Measurements from ENCODE around the gene PGS1.
"Not testable (repeated sequence)": the region's sequence is repeated elsewhere in the genome, so short reads cannot be mapped to it uniquely, and the experiment has no call there.

The PGS1 gene, protein sequence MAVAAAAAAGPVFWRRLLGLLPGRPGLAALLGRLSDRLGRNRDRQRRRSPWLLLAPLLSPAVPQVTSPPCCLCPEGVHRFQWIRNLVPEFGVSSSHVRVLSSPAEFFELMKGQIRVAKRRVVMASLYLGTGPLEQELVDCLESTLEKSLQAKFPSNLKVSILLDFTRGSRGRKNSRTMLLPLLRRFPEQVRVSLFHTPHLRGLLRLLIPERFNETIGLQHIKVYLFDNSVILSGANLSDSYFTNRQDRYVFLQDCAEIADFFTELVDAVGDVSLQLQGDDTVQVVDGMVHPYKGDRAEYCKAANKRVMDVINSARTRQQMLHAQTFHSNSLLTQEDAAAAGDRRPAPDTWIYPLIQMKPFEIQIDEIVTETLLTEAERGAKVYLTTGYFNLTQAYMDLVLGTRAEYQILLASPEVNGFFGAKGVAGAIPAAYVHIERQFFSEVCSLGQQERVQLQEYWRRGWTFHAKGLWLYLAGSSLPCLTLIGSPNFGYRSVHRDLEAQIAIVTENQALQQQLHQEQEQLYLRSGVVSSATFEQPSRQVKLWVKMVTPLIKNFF

DNA sequence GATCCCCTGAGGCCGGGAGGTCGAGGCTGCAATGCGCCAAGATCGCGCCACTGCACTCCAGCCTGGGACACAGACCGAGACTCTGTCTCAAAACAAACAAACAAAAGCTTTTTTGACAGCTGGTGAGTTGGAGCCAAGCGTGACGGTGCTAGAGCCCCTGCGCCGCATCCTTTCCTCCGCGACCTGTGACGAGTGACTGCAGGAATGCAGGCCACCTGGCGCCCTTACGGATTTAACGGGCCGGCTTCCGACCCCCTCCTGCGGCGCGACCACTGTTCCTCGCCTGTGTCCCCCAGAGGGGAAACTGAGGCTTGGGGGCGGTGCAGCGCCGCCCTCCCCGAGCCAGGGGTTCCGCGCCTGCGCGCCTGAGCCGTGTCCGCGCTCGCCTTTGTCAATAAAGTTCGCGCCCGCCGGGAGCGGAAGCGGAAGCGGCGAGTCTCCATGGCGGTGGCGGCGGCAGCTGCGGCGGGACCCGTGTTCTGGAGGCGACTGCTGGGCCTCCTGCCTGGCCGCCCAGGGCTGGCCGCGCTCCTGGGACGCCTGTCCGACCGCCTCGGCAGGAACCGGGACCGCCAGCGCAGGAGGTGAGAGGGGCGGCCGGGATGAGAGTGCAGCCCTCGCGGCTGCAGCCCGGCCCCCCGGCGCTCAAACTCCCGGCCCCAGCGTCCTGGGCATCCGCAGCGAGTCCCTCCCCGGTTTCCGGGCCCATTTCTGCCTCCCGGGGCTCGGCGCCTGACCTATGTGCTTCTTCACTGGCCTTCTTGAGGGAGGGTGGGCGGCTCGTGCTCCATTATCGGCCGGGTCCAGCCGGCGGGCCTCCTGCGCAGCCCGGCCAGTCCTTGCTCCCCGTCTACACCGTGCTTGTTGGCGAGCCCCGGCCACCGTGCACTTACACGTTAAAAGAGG, at the start of gene PGS1:
PGS1 (plus strand) TSS at position 425 of the 906 bp plus-strand sequence; CDS start at position 442, 17 bp downstream.
- H3K36me3 Mint-ChIP-seq (ENCODE audit: low read depth): peaks cover 20% of the 10 kb centered on the region
- peaks cover 53% of the 10 kb centered on the region for H3K4me1 Mint-ChIP-seq (ENCODE audit: low read depth)
- H3K27me3 Mint-ChIP-seq: no peaks in the 10 kb centered on the region
- H3K27ac Mint-ChIP-seq: peak within 1 kb of the TSS; percentile 96
- peak within 1 kb of the TSS; percentile 98 for H3K4me3 Mint-ChIP-seq
- no peaks in the 10 kb centered on the region for H3K9me3 Mint-ChIP-seq

DNA sequence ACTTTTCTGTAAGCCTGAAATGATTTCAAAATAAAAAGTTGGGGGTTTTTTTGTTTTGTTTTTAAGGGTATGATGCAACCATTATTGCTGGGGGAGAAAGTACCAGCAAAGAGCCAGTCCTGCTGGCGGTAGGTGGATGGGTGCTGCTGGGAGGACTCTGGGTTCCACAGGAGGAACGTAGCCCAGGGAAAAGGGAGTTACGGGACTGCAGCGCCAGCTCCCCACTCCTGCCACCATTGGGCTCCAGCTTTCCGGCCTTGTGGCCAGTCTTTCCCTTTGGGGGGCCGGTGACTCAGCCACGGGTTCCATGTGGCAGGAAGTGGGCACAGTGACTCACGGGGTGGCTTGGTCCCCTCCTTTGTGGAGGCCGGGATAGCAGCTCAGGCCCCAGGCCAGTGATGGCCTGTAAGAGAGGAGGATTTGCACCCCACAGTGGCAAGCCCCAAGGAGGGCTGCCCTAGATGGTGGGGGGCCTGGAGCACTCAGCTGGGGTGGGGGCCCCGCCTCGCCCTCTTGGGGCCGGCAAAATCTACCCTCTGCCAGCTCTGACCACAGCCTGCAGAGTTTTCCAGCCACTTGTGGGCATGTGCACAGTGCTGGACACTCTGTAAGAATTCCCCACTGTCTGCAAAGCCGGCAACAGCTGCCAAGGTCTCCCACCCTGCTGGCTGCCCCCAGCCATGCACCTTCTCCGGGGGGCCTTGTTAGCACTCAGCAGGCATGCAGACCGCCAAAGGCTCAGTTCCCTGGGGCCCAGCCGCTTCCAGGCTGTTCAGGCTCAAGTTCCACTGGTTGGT, 49.0 kb upstream of the PGS1 start:
- Mint-ChIP-seq H3K36me3 (ENCODE audit: low read depth) (no peaks in the 10 kb centered on the region), H3K27ac (peak overlapping the region; percentile 76), H3K4me3 (peak overlapping the region; percentile 17), H3K27me3 (no peaks in the 10 kb centered on the region), H3K9me3 (no peaks in the 10 kb centered on the region), H3K4me1 (ENCODE audit: low read depth) (peaks cover 33% of the 10 kb centered on the region)

GRCh38 chr17:78330570-78331224, 47.8 kb upstream of the PGS1 start:
- no peaks in the 10 kb centered on the region for H3K36me3 Mint-ChIP-seq (ENCODE audit: low read depth)
- no peak overlapping the region for H3K27ac Mint-ChIP-seq
- peaks cover 29% of the 10 kb centered on the region for H3K4me1 Mint-ChIP-seq (ENCODE audit: low read depth)
- H3K9me3 Mint-ChIP-seq: no peaks in the 10 kb centered on the region
- no peaks in the 10 kb centered on the region for H3K27me3 Mint-ChIP-seq
- no peak overlapping the region for H3K4me3 Mint-ChIP-seq

- not testable (repeated sequence) for H3K27me3 Mint-ChIP-seq; H3K4me3 Mint-ChIP-seq; H3K9me3 Mint-ChIP-seq; H3K36me3 Mint-ChIP-seq (ENCODE audit: low read depth); H3K27ac Mint-ChIP-seq
- peaks cover 29% of the 10 kb centered on the region for H3K4me1 Mint-ChIP-seq (ENCODE audit: low read depth)
Measured at GRCh38 chr17:78331355-78331754, 47.1 kb upstream of the PGS1 start.

DNA sequence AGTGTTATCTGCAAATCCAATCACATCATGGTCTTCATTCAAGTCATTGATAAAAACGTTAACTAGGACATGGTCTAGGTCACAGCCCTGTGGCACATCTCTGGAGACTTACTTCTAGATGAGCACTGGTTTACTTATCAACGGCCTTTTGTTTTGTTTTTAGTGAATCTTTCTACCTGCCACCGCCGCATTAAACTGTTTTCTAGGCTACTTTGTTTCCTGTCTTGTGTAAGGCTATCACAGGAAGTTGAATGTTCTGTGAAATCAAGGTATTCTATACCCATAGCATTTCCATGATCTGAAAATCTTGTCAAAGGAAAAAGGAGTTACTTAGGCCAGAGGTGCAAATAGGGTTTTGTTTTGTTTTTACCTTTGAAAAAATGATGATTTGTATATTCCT, 45.5 kb upstream of the PGS1 start:
- no peak overlapping the region for H3K27ac Mint-ChIP-seq
- no peaks in the 10 kb centered on the region for H3K27me3 Mint-ChIP-seq
- no peaks in the 10 kb centered on the region for H3K36me3 Mint-ChIP-seq (ENCODE audit: low read depth)
- no peaks in the 10 kb centered on the region for H3K9me3 Mint-ChIP-seq
- peaks cover 39% of the 10 kb centered on the region for H3K4me1 Mint-ChIP-seq (ENCODE audit: low read depth)
- no peak overlapping the region for H3K4me3 Mint-ChIP-seq

DNA sequence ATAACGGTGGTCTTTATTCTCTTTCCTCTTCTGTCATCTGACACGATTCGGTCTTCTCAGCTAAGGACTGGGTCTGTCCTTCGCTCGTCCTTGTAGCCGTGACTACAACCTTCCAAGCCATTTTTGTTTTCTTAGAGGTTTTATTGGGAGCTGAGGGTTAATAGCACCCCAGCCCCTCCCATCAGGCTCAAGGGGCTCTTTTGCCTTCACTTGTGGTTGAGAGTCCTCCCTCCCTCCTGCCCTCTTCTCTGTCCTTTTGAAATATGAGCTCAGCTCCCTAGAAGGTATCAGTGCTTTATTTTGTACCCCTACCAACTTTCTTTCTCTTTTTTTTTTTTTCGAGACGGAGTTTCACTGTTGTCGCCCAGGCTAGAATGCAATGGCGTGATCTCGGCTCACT, 43.2 kb upstream of the PGS1 start:
- H3K36me3 Mint-ChIP-seq (ENCODE audit: low read depth): no peaks in the 10 kb centered on the region
- H3K4me1 Mint-ChIP-seq (ENCODE audit: low read depth): peaks cover 43% of the 10 kb centered on the region
- no peak overlapping the region for H3K4me3 Mint-ChIP-seq
- H3K27ac Mint-ChIP-seq: no peak overlapping the region
- no peaks in the 10 kb centered on the region for H3K9me3 Mint-ChIP-seq
- H3K27me3 Mint-ChIP-seq: no peaks in the 10 kb centered on the region

- Mint-ChIP-seq H3K4me1 (ENCODE audit: low read depth) (peaks cover 52% of the 10 kb centered on the region), H3K27ac (no peak overlapping the region), H3K9me3 (no peaks in the 10 kb centered on the region), H3K4me3 (peak overlapping the region; percentile 5), H3K36me3 (ENCODE audit: low read depth) (no peaks in the 10 kb centered on the region), H3K27me3 (no peaks in the 10 kb centered on the region)
Measured at GRCh38 chr17:78337244-78338109, 41.0 kb upstream of the PGS1 start.

- H3K4me1 Mint-ChIP-seq (ENCODE audit: low read depth): peaks cover 54% of the 10 kb centered on the region
- H3K27ac Mint-ChIP-seq: peak overlapping the region; percentile 63
- H3K27me3 Mint-ChIP-seq: no peaks in the 10 kb centered on the region
- no peak overlapping the region for H3K4me3 Mint-ChIP-seq
- H3K36me3 Mint-ChIP-seq (ENCODE audit: low read depth): no peaks in the 10 kb centered on the region
- no peaks in the 10 kb centered on the region for H3K9me3 Mint-ChIP-seq
Measured at GRCh38 chr17:78338486-78339259, 39.8 kb upstream of the PGS1 start.

DNA sequence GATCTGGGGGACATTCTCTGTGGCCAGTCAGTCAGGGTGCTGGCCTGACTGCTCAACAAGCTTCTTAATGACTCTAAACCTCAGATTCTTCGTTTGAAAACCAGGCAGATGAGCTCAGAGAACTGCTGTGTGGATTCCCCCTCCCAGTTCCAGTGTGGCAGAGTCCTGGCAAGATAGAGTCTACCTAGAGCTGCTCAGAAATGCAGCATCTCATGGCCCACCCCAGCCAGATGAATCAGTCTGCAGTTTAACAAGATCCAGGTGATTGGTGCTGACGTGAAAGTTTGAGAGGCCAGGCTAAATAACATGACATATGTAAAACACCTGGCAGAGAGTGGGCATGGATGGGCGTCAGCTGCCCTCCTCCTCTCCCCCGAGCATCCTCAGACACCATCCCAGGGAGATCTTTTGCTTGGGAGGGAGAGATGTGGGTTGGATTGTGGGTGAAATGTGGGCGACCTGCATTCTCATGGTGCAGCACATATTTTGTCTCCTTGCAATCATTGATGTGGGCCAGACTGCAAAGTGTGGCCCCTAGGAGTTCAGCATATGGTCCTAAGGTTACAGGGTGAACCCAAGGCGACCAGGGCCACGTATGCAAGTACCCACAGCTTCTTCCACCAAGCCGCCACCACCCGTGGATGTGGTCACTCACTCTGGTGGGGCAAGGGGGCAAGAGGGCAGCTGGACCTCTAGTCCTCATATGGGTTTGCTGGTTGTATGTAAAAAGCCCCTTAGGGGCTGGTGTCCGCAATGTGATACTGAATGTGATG, 38.1 kb upstream of the PGS1 start:
- Mint-ChIP-seq H3K4me3 (peak overlapping the region; percentile 54), H3K9me3 (no peaks in the 10 kb centered on the region), H3K36me3 (ENCODE audit: low read depth) (no peaks in the 10 kb centered on the region), H3K27ac (no peak overlapping the region), H3K27me3 (no peaks in the 10 kb centered on the region), H3K4me1 (ENCODE audit: low read depth) (peaks cover 56% of the 10 kb centered on the region)

- Mint-ChIP-seq H3K36me3 (ENCODE audit: low read depth) (no peaks in the 10 kb centered on the region), H3K4me1 (ENCODE audit: low read depth) (peaks cover 63% of the 10 kb centered on the region), H3K27ac (no peak overlapping the region), H3K27me3 (no peaks in the 10 kb centered on the region), H3K9me3 (no peaks in the 10 kb centered on the region), H3K4me3 (no peak overlapping the region)
Measured at GRCh38 chr17:78341559-78342448, 36.6 kb upstream of the PGS1 start.

- H3K4me3 Mint-ChIP-seq: peak overlapping the region; percentile 54
- H3K27ac Mint-ChIP-seq: peak overlapping the region; percentile 83
- no peaks in the 10 kb centered on the region for H3K9me3 Mint-ChIP-seq
- H3K4me1 Mint-ChIP-seq (ENCODE audit: low read depth): peaks cover 59% of the 10 kb centered on the region
- H3K36me3 Mint-ChIP-seq (ENCODE audit: low read depth): no peaks in the 10 kb centered on the region
- no peaks in the 10 kb centered on the region for H3K27me3 Mint-ChIP-seq
Measured at GRCh38 chr17:78342449-78343186, 35.8 kb upstream of the PGS1 start.

All from stimulated activated naive CD8-positive, alpha-beta T cell treated with anti-CD3 and anti-CD28 coated beads, Interleukin-15, Interleukin-2, amounts not matched to agents 100 ng/mL and 50 ng/mL, for 24 hours (primary cell).